K562 (cell line): ENCODE data around the gene DHCR7.

Experiments
- SP1 ChIP-seq: sonication (generic); formaldehyde crosslinking; IDR thresholded peaks from 2 replicates; pipeline ENCODE4 v1.8.1; 2022; ENCODE audit warnings: mild to moderate bottlenecking, missing genetic modification reagents
- ZEB2 ChIP-seq: fragments of 450-650 bp; IDR thresholded peaks from 2 replicates; pipeline ENCODE4 v1.6.1; 2016
- TF ChIP-seq, protein P1 (sequence below): fragments of 250-450 bp; sonication (Bioruptor Pico); IDR thresholded peaks from 2 replicates; pipeline ENCODE4 v1.6.1; 2021; ENCODE audit warnings: mild to moderate bottlenecking

DNA sequence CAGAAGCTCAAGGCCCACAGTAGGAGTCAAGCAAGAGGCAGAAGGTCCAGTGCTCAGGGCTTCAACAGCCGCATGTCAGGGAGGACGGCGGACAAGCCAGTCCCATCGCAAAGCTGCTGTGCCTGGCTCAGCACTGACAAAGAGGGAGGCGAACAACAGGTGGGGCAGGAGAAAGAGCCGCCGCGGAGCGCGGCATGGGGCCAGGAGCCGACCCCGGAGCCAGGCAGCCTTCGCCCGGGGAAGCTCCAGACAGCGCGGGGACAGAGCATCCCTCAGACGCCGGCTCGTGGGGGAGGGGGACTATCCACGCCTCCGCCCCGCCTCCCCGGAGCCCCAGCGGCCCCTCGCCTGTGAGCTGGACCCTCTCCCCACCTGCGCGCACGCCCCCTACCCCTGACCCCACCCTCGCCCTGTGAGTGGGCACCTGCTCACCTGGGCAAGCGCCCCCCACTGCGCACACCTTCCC, 369 bp downstream of the DHCR7 start:
- TF ChIP-seq, protein P1, sequence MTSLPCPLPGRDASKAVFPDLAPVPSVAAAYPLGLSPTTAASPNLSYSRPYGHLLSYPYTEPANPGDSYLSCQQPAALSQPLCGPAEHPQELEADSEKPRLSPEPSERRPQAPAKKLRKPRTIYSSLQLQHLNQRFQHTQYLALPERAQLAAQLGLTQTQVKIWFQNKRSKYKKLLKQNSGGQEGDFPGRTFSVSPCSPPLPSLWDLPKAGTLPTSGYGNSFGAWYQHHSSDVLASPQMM, result no peak
- TF ChIP-seq ZEB2 (no peak), SP1 (CRISPR knock-in tag) (no peak)
